Islet precursor cell (in vitro differentiated cells): ENCODE data around the gene PRKG1.

Experiments used
- DNase-seq: peaks from one replicate; pipeline ENCODE4 v3.0.0-alpha.2; 2018

PRKG1 gene

GRCh38 chr10:52106011-52106410, 1031.7 kb downstream of the PRKG1 start:
- no peak for DNase-seq

GRCh38 chr10:52106899-52107298, 1032.6 kb downstream of the PRKG1 start:
- no peak for DNase-seq

- DNase-seq = no peak
Measured at GRCh38 chr10:52108236-52108635, 1033.9 kb downstream of the PRKG1 start.

- DNase-seq = no peak
Measured at GRCh38 chr10:52110576-52110975, 1036.3 kb downstream of the PRKG1 start.

- no peak for DNase-seq
Measured at GRCh38 chr10:52111101-52111891, 1037.0 kb downstream of the PRKG1 start.

GRCh38 chr10:52115823-52116222, 1041.5 kb downstream of the PRKG1 start:
- no peak for DNase-seq

GRCh38 chr10:52119507-52119906, 1045.2 kb downstream of the PRKG1 start:
- DNase-seq = no peak

GRCh38 chr10:52121688-52122087, 1047.4 kb downstream of the PRKG1 start:
- DNase-seq = no peak

GRCh38 chr10:52128056-52128683, 1053.9 kb downstream of the PRKG1 start:
- DNase-seq = peak; percentile 62

- DNase-seq = no peak
Measured at GRCh38 chr10:52129410-52130178, 1055.3 kb downstream of the PRKG1 start.

GRCh38 chr10:52135101-52135500, 1060.8 kb downstream of the PRKG1 start:
- DNase-seq = no peak

- no peak for DNase-seq
Measured at GRCh38 chr10:52136921-52137320, 1062.6 kb downstream of the PRKG1 start.

GRCh38 chr10:52143338-52143737, 1069.1 kb downstream of the PRKG1 start:
- DNase-seq = no peak

- DNase-seq = no peak
Measured at GRCh38 chr10:52145636-52146035, 1071.3 kb downstream of the PRKG1 start.

- DNase-seq = no peak
Measured at GRCh38 chr10:52146766-52147165, 1072.5 kb downstream of the PRKG1 start.

- DNase-seq = peak; percentile 87
Measured at GRCh38 chr10:52170776-52171175, 1096.5 kb downstream of the PRKG1 start.

GRCh38 chr10:52172581-52172980, 1098.3 kb downstream of the PRKG1 start:
- no peak for DNase-seq

GRCh38 chr10:52185256-52185655, 1111.0 kb downstream of the PRKG1 start:
- DNase-seq = no peak

GRCh38 chr10:52187521-52188258, 1113.4 kb downstream of the PRKG1 start:
- no peak for DNase-seq

- DNase-seq = no peak
Measured at GRCh38 chr10:52191049-52191448, 1116.8 kb downstream of the PRKG1 start.

- no peak for DNase-seq
Measured at GRCh38 chr10:52194191-52194590, 1119.9 kb downstream of the PRKG1 start.

- DNase-seq = no peak
Measured at GRCh38 chr10:52194716-52195115, 1120.4 kb downstream of the PRKG1 start.

GRCh38 chr10:52197098-52197497, 1122.8 kb downstream of the PRKG1 start:
- DNase-seq = no peak
